Loucy (cell line): Measurements from ENCODE around the gene VAT1L.

Source experiments
- H2AFZ ChIP-seq: fragments of 200-600 bp; sonication (generic); 2 replicates; pipeline ENCODE4 v1.6.0; 2016; ENCODE audit warnings: antibody characterized with exemption, mild to moderate bottlenecking, low read length, moderate library complexity
- H3F3A ChIP-seq: fragments of 200-600 bp; 2 replicates; pipeline ENCODE4 v1.6.0; 2016; ENCODE audit warnings: antibody characterized with exemption, low read depth, mild to moderate bottlenecking
- H3K27me3 ChIP-seq: fragments of 200-600 bp; sonication (generic); 2 replicates; pipeline ENCODE4 v1.6.1; 2014; ENCODE audit warnings: low read length, mild to moderate bottlenecking; ENCODE audit not compliant: insufficient read depth, poor library complexity, severe bottlenecking
- H3K36me3 ChIP-seq: fragments of 200-600 bp; sonication (generic); 2 replicates; pipeline ENCODE4 v1.6.1; 2016; ENCODE audit warnings: low read length; ENCODE audit not compliant: insufficient read depth
- H3K4me1 ChIP-seq: fragments of 200-600 bp; sonication (generic); 2 replicates; pipeline ENCODE4 v1.5.1; 2014; ENCODE audit warnings: low read length, mild to moderate bottlenecking; ENCODE audit not compliant: insufficient read depth, poor library complexity, severe bottlenecking
- H3K4me2 ChIP-seq: fragments of 200-600 bp; sonication (generic); 2 replicates; pipeline ENCODE4 v1.6.0; 2014; ENCODE audit warnings: antibody characterized with exemption, low read length, low read depth, mild to moderate bottlenecking; ENCODE audit not compliant: poor library complexity, severe bottlenecking
- H3K4me3 ChIP-seq: fragments of 200-600 bp; sonication (generic); 2 replicates; pipeline ENCODE4 v1.5.1; 2014; ENCODE audit warnings: low read length, mild to moderate bottlenecking, mixed read lengths; ENCODE audit not compliant: poor library complexity, severe bottlenecking
- H3K79me2 ChIP-seq: fragments of 200-600 bp; sonication (generic); 2 replicates; pipeline ENCODE4 v1.6.1; 2014; ENCODE audit warnings: low read length; ENCODE audit not compliant: insufficient read depth
- H3K9ac ChIP-seq: fragments of 200-600 bp; sonication (generic); 2 replicates; pipeline ENCODE4 v1.6.0; 2014; ENCODE audit warnings: mild to moderate bottlenecking, low read depth, low read length, moderate library complexity; ENCODE audit not compliant: poor library complexity, severe bottlenecking
- H3K9me2 ChIP-seq: fragments of 200-600 bp; sonication (generic); replicated peaks from 2 replicates; pipeline ENCODE4 v1.6.1; 2016; ENCODE audit warnings: low read depth, low read length, mixed read lengths
- H3K9me3 ChIP-seq: fragments of 200-600 bp; sonication (generic); 2 replicates; pipeline ENCODE4 v1.6.1; 2014; ENCODE audit warnings: mild to moderate bottlenecking, antibody characterized with exemption, low read length, low read depth; ENCODE audit not compliant: insufficient read depth
- H4K20me1 ChIP-seq: fragments of 200-600 bp; sonication (generic); 2 replicates; pipeline ENCODE4 v1.6.0; 2014; ENCODE audit warnings: antibody characterized with exemption, low read length, mild to moderate bottlenecking; ENCODE audit not compliant: insufficient read depth, poor library complexity, severe bottlenecking
- EZH2phosphoT487 ChIP-seq: fragments of 200-600 bp; IDR thresholded peaks from 2 replicates; pipeline ENCODE4 v1.6.1; 2018; ENCODE audit warnings: antibody characterized with exemption, mild to moderate bottlenecking, moderate library complexity, borderline replicate concordance
- TF ChIP-seq, protein P1 (sequence below): fragments of 200-600 bp; sonication (generic); conservative IDR thresholded peaks from 2 replicates; pipeline ENCODE4 v1.5.1; 2014; ENCODE audit warnings: mild to moderate bottlenecking, antibody characterized with exemption, low read length

The VAT1L gene

DNA sequence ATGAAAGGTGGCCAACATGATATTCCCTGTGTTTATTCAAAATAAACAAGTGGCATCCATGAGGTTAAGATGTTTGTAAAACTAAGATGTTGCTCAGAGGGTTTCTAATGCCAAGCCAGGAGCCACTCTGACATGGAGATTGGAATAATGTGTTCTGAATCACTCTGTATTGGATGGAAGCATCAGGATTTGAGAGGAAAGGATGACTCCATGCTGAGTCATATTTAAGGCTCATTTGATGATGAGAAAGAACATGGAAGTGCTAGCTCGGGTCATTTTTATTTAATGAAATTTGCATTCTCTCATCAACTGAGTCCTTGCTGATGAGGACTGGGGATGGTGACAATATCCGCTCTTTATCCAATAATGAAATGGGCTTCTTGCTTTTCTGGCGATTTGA is 6.2 kb downstream of the VAT1L start:
- no peak for TF ChIP-seq EZH2phosphoT487
- TF ChIP-seq, protein P1, sequence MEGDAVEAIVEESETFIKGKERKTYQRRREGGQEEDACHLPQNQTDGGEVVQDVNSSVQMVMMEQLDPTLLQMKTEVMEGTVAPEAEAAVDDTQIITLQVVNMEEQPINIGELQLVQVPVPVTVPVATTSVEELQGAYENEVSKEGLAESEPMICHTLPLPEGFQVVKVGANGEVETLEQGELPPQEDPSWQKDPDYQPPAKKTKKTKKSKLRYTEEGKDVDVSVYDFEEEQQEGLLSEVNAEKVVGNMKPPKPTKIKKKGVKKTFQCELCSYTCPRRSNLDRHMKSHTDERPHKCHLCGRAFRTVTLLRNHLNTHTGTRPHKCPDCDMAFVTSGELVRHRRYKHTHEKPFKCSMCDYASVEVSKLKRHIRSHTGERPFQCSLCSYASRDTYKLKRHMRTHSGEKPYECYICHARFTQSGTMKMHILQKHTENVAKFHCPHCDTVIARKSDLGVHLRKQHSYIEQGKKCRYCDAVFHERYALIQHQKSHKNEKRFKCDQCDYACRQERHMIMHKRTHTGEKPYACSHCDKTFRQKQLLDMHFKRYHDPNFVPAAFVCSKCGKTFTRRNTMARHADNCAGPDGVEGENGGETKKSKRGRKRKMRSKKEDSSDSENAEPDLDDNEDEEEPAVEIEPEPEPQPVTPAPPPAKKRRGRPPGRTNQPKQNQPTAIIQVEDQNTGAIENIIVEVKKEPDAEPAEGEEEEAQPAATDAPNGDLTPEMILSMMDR: no peak
- Histone ChIP-seq H3K4me2 (no peak overlapping the region), H3F3A (no peaks in the 10 kb centered on the region), H3K79me2 (no peaks in the 10 kb centered on the region), H4K20me1 (no peaks in the 10 kb centered on the region), H3K36me3 (no peaks in the 10 kb centered on the region), H3K9me3 (no peaks in the 10 kb centered on the region), H3K4me1 (no peaks in the 10 kb centered on the region), H3K27me3 (no peaks in the 10 kb centered on the region), H2AFZ (no peak overlapping the region), H3K9me2 (no peaks in the 10 kb centered on the region), H3K4me3 (no peak overlapping the region), H3K9ac (no peak overlapping the region)

DNA sequence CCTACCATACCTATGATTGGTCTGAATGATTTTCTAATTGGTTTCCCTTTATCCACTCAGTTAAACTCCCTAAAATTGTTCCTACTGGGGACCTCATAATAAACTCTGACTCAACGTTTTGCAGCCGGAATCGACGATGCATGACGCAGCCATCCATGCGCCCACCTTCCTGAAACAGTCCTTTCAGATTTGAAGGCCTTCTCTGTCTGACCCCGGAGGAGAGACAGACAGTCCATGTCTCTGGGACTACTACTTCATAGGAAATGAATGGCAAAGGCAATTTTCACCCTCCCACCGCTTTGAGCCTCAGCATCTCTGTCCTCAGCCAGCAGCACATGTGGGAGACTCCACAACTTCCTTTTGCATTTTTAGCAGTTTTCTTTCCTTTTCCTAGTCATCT is 13.5 kb downstream of the VAT1L start:
- no peak overlapping the region for H2AFZ ChIP-seq
- no peaks in the 10 kb centered on the region for H3K9me2 ChIP-seq
- H3K36me3 ChIP-seq: no peaks in the 10 kb centered on the region
- H4K20me1 ChIP-seq: no peaks in the 10 kb centered on the region
- TF ChIP-seq, protein P1: no peak
- TF ChIP-seq EZH2phosphoT487: no peak
- H3K79me2 ChIP-seq: no peaks in the 10 kb centered on the region
- no peaks in the 10 kb centered on the region for H3F3A ChIP-seq
- H3K9me3 ChIP-seq: no peaks in the 10 kb centered on the region
- no peak overlapping the region for H3K4me3 ChIP-seq
- no peak overlapping the region for H3K4me2 ChIP-seq
- no peak overlapping the region for H3K9ac ChIP-seq
- no peaks in the 10 kb centered on the region for H3K27me3 ChIP-seq
- no peaks in the 10 kb centered on the region for H3K4me1 ChIP-seq

DNA sequence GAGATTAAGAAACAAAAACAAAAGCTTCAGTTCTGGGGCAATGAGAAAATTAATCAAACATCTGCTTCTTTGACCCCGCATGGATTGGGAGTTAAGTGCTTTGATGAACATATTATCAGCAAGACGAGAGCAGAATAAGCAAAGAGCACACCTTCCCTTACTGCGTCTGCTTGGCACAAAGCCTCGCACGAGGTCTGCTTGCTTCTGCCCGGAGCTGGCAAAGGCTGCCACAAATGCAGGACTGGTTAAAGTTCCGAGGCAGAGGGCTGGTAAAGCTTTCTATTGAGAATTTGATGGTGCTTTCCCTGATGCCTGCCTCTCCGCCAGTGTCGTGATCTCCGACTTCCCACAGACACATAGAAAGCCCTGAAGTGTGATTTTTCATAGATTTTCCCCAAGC is 17.0 kb downstream of the VAT1L start:
- Histone ChIP-seq H3K9me3 (peaks cover 4% of the 10 kb centered on the region; the same call in 1 of the 2 replicates), H3K79me2 (no peaks in the 10 kb centered on the region), H3F3A (no peaks in the 10 kb centered on the region), H3K4me2 (no peak overlapping the region), H3K9me2 (no peaks in the 10 kb centered on the region), H3K9ac (no peak overlapping the region), H3K4me1 (no peaks in the 10 kb centered on the region), H2AFZ (no peak overlapping the region), H4K20me1 (no peaks in the 10 kb centered on the region), H3K4me3 (no peak overlapping the region), H3K36me3 (no peaks in the 10 kb centered on the region), H3K27me3 (no peaks in the 10 kb centered on the region)
- no peak for TF ChIP-seq EZH2phosphoT487
- TF ChIP-seq, protein P1: no peak
